Activated T-cell treated with anti-CD3 and anti-CD28 coated beads, Interleukin-2, amount 50 U/mL, for 1 hour (primary cell): ENCODE measurements around the gene VCL.

Experiments
- DNase-seq: peaks from one replicate; pipeline ENCODE4 v3.0.0-alpha.2; 2020

Gene VCL

GRCh38 chr10:74160013-74160412, 162.1 kb downstream of the VCL start:
- DNase-seq: no peak

- DNase-seq: no peak
These were observed 165.6 kb downstream of the VCL start for GRCh38 chr10:74163319-74164068.

GRCh38 chr10:74164716-74165529, 167.0 kb downstream of the VCL start:
- DNase-seq: no peak

- no peak for DNase-seq
These were observed 167.6 kb downstream of the VCL start for GRCh38 chr10:74165530-74165901.

GRCh38 chr10:74167443-74167842, 169.5 kb downstream of the VCL start:
- no peak for DNase-seq
